Stimulated activated CD8-positive, alpha-beta memory T cell treated with anti-CD3 and anti-CD28 coated beads, Interleukin-4, amount 100 ng/mL, for 24 hours (primary cell): Measurements from ENCODE around the gene AFAP1L2.

ENCODE experiments used
- DNase-seq: peaks from one replicate; pipeline ENCODE4 v3.0.0-alpha.2; 2020; ENCODE audit warnings: low read depth

Gene AFAP1L2

DNA sequence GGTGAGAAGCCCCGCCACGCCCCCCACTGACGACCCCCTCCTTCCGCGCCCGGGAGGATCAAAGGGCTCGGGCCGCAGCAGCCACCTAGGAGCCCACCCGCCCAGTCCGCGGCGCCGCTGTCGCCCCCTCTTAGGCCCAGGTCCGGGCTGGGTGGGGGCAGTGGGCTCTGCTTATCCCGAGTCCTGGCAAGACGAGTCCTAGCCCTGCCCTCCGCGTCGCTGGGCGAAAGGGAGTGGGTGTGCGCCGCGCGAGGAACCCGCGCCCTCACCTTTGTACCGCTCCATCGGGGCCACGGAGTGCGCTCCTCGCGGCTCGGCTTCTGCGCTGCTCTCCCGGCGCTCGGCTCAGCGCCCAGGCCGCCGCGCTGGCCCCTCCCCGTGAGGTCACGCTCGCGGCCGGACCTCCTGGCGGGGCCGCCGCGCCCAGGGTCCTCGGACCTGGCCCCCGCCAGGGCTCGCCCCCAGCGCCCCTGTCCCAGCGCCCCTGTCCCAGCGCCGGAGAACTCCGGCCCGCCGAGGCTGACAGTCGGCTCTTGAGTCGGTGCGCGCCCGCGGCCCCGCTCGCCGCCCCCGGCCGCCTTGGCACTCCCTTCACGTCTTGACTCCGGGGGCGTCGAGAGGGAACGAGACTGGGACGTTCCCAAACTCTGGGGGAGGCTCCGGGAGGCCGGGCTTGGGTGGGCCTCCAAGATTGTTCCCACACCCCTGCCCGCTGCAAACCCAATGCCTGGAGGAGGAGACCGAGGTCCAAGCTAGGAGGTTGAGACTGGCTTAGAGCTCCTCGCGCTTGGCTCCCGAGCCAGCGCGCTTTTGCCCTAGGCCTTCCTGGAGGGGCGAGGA lies at the start of gene AFAP1L2:
Gene AFAP1L2, minus strand, starts transcription at position 332 of the 840 bp plus-strand sequence. Its CDS starts 47 bp downstream, at position 285.
- DNase-seq, result no peak

DNA sequence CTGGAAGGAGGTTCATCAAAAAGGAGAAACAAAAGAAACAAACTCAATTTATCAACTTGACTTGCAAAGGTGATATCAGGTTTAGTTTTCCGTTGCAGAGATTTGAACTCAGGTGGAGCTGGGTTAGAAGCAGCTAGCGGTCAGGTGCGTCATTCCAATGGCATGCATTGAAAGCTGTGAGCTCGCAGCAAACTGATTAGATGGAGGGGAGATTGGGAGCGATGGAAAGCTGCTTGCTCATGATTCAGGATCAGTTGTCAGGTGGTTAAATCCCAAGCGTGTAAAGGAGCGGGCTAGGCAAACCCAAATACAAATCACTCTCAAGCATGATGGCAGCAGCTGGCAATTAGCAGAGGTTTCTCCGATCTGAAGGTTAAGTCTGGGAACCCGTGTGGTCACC lies 49.3 kb upstream of the AFAP1L2 start:
- no peak for DNase-seq

- DNase-seq, result no peak
Measured at GRCh38 chr10:114448897-114449296, 44.6 kb upstream of the AFAP1L2 start.

GRCh38 chr10:114445332-114445731 lies 41.0 kb upstream of the AFAP1L2 start:
- DNase-seq, result no peak

DNA sequence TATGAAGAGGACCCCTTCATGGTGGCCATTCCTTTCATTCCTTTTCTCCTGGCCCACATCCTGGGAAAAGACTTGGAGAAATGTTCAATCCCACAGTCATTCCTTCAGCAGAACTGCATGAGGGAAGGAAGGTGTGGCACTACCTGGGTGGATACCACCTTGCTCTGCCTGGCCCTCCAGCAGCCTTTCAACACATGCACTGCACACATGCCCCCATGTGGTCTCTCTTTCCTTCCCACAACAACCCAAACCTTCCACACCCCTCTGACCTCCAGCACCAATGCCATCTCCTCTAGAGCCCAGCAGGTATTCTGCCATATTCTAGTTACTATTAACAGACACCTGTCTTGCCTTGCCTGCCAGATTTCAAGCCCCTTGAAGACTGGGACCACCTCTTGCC lies 40.5 kb upstream of the AFAP1L2 start:
- DNase-seq, result no peak

GRCh38 chr10:114442091-114442630 lies 37.9 kb upstream of the AFAP1L2 start:
- no peak for DNase-seq

- no peak for DNase-seq
Measured at GRCh38 chr10:114441107-114441506, 36.8 kb upstream of the AFAP1L2 start.

GRCh38 chr10:114437473-114438292 lies 33.4 kb upstream of the AFAP1L2 start:
- DNase-seq, result no peak

- no peak for DNase-seq
Measured at GRCh38 chr10:114436941-114437340, 32.6 kb upstream of the AFAP1L2 start.

DNA sequence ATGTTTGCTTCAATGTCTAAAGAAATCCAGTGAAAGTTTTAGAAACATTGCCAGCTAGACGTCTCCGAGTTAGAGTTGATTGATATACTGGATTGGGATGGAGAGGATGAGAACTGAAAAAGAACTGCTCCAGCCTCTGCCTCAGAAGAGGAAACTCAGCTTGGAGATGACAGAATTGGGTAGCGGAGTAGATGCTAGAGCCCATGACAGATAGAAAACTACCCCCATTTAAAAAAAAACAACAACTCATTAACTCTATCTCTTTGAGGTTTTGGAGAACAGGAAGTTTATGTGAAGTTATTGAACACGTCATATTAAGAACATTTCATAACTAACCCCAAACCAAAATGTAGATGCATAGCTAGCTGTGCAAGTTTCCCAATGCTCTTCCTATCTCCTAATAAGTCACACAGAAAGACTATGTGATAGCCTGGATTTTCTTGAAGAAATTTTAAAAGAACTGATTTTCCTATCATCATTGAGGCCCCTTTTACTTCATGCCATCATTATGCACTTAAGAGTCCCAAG lies 28.3 kb upstream of the AFAP1L2 start:
- no peak for DNase-seq

DNA sequence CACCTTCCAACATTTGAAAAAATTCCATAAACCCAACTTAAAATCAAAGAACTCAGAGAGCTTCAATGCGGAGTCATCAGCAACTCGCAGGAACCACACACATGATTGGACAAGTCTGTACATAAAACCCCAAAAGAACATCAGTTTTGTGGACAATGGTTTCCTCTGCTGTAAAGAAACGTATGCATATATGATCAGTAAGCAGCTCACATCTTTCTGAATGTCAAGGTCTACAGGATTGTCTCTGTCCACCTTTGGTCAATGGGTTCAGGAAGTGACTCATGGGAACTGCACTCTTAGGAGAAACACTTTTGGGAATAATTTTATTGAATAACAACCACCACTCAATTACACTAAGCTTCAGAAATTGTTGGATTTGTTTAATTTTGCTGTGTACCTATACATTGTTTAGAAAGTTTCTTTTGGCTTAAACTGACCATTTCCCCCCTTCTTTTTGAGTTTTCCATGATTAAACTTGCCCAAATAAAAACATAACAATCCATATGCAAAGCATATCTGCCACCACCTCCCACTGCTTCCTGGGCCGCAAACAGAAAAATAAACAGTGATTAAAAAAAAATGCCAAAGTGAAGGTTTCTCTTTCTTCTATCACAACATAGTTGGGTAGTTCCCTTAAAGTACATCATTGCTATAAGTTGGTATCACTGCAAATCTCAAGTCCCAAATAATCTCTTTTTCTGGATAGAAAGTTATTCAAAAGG lies 27.3 kb upstream of the AFAP1L2 start:
- DNase-seq, result no peak

DNA sequence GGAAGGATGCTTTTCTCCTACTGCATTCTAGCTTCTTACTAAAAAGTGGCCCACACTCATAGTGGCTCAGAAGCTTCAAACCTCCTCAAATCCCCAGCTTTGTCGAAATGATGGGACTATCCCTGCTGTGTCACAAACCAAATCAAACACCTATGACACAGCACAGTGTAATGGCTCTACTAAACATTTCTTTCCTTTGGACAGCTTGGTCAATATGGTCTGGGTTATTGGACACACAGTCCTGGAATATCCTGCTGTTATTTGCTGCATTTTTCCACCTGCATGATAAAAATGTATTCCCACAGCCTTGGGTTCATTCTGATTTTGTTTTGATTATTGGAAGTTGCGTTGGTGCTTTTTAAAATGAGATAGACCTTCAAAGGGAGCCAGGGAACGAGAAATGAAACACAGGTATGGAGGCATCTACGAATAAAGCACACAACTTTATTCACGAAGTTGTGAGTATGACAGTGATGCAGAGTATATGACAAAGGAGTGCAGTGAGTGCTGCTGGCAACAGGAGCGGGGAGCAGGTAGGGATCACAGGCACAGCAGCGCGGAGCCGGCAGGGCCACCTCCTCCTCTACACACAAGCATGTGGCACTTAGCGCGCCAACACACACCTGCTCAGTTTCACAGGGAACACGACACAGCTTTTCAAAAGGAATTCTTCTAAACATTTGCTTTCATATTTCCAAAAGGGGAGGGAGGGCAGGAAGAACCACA lies 26.5 kb upstream of the AFAP1L2 start:
- DNase-seq, result no peak

- DNase-seq, result no peak
Measured at GRCh38 chr10:114429581-114430335, 25.5 kb upstream of the AFAP1L2 start.

- DNase-seq, result no peak
Measured at GRCh38 chr10:114427124-114427852, 23.0 kb upstream of the AFAP1L2 start.

- DNase-seq, result no peak
Measured at GRCh38 chr10:114426476-114426875, 22.2 kb upstream of the AFAP1L2 start.

DNA sequence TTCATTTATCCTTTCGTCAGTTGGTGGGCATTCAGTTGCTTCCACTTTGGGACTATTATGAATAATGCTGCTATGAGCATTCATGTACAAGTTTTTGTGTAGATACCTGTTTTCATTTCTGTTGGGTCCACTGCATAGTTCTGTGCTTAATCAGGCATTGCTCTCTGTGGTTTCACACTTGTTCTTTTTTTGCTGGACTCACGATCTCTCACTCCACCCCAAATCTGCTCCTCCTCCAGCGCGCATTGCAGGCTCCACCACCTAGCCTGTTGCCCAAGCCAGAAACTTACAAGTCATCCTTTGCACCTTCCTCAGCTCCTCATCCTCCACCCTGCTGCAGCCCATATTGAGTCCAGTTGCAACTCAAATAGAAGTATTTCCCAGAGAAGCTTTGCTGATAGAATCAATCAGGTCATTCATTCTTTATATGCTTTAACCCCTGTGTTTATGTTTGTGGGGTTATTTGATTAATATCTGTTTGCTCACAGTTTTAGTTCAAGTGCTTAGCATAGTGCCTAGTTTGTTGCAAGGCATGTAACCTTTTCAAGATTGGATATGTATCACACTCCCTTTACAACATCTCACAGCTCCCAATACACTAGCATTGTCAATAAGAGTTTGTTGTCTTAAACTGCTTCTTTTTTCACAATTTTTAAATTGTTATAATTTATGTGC lies 16.6 kb upstream of the AFAP1L2 start:
- DNase-seq, result no peak

GRCh38 chr10:114418109-114418508 lies 13.8 kb upstream of the AFAP1L2 start:
- no peak for DNase-seq

DNA sequence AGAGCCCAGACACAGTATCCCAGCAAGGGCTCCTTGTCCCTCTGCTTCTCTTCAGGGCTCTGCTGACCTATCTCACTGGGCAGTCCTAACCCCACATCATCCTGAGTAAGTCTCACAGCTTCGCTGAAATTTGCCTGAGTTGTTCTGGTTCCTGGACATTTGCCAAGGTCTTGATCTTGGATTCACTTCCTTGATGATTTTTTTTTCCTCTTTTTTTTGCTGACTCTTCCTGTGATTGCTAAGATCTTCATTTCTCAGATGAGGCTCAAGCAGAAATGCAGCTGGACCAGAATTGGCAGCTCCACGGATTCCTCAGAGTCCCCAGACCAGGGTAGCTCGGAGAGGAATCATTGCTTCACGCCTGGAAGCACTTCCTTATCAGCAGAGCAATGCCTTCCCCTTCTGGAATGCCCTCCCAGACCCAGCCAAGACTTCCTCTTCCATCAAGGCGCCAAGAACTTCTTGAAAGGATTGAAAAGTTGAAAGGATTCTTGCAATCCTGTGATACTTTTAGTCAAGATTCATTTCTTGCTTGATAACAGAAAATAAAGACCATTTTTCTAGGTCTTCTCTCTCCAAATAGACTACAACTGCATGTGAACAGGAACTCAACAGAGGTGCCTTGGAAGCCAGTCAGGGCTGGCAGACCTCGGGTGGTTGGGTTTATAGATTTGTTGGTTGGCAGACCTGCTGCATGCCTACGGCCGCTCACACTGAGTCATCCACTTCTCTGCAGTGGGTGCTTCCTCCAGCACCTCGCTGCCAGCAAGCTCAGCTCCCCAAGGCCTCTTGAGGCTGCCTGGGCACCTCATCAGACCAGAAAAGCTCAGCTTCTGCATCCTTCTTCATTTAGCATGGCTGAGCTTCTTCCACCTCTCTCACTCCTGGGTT lies 8.8 kb upstream of the AFAP1L2 start:
- DNase-seq, result no peak
